NT2/D1 (cell line): ENCODE measurements around the gene AQP12A.

Experiments
- DNase-seq: peaks from one replicate; pipeline ENCODE4 v3.0.0-alpha.2; 2011; ENCODE audit warnings: low read depth, low spot score
- H3K27me3 ChIP-seq: 2 replicates; pipeline ENCODE4 v1.6.0; 2011; ENCODE audit warnings: mild to moderate bottlenecking; ENCODE audit not compliant: insufficient read length, insufficient read depth
- H3K36me3 ChIP-seq: 2 replicates; pipeline ENCODE4 v1.6.1; 2011; ENCODE audit warnings: mild to moderate bottlenecking, low read length, mixed read lengths; ENCODE audit not compliant: insufficient read depth, insufficient read length
- H3K4me1 ChIP-seq: 2 replicates; pipeline ENCODE4 v1.5.1; 2011; ENCODE audit not compliant: insufficient read depth, insufficient read length
- H3K4me3 ChIP-seq: 2 replicates; pipeline ENCODE4 v1.5.1; 2011; ENCODE audit warnings: low read depth; ENCODE audit not compliant: insufficient read length
- H3K9ac ChIP-seq: 2 replicates; pipeline ENCODE4 v1.6.0; 2011; ENCODE audit warnings: low read depth; ENCODE audit not compliant: insufficient read length
- H3K9me3 ChIP-seq: 2 replicates; pipeline ENCODE4 v1.5.1; 2011; ENCODE audit warnings: mild to moderate bottlenecking, low read length; ENCODE audit not compliant: insufficient read depth
- SUZ12 ChIP-seq: IDR thresholded peaks from 2 replicates; pipeline ENCODE4 v1.6.1; 2011; ENCODE audit not compliant: insufficient read length, insufficient read depth; ENCODE audit errors: extremely low read depth
- YY1 ChIP-seq: IDR thresholded peaks from 2 replicates; pipeline ENCODE4 v1.6.1; 2011; ENCODE audit not compliant: insufficient read length, insufficient read depth
- ZNF274 ChIP-seq: IDR thresholded peaks from 2 replicates; pipeline ENCODE4 v1.6.1; 2011; ENCODE audit warnings: mild to moderate bottlenecking, low read depth, low read length

Gene AQP12A

GRCh38 chr2:240722796-240723735 is 31.4 kb downstream of the AQP12A start:
- H3K9me3 ChIP-seq = no peaks in the 10 kb centered on the region; the same call in 1 of the 2 replicates
- no peak overlapping the region for H3K4me3 ChIP-seq
- no peak for DNase-seq
- H3K4me1 ChIP-seq = no peaks in the 10 kb centered on the region
- H3K9ac ChIP-seq = no peak overlapping the region
- TF ChIP-seq YY1 = no peak
- no peak for TF ChIP-seq ZNF274
- TF ChIP-seq SUZ12 = no peak
- peaks cover 3% of the 10 kb centered on the region for H3K36me3 ChIP-seq
- no peaks in the 10 kb centered on the region for H3K27me3 ChIP-seq

GRCh38 chr2:240723851-240724250 is 32.2 kb downstream of the AQP12A start:
- Histone ChIP-seq H3K27me3 (no peaks in the 10 kb centered on the region), H3K4me3 (no peak overlapping the region), H3K9ac (no peak overlapping the region), H3K4me1 (no peaks in the 10 kb centered on the region), H3K36me3 (peaks cover 3% of the 10 kb centered on the region), H3K9me3 (no peaks in the 10 kb centered on the region)
- no peak for DNase-seq
- TF ChIP-seq ZNF274 (no peak), SUZ12 (no peak), YY1 (no peak)

GRCh38 chr2:240724431-240724830 is 32.8 kb downstream of the AQP12A start:
- H3K4me3 ChIP-seq = no peak overlapping the region
- H3K9ac ChIP-seq = no peak overlapping the region
- no peaks in the 10 kb centered on the region for H3K27me3 ChIP-seq
- no peak for TF ChIP-seq ZNF274
- TF ChIP-seq SUZ12 = no peak
- TF ChIP-seq YY1 = no peak
- peaks cover 3% of the 10 kb centered on the region for H3K36me3 ChIP-seq
- DNase-seq = no peak
- no peaks in the 10 kb centered on the region for H3K4me1 ChIP-seq
- H3K9me3 ChIP-seq = no peaks in the 10 kb centered on the region

GRCh38 chr2:240725266-240725665 is 33.6 kb downstream of the AQP12A start:
- H3K36me3 ChIP-seq = peaks cover 3% of the 10 kb centered on the region

GRCh38 chr2:240725671-240726070 is 34.0 kb downstream of the AQP12A start:
- Histone ChIP-seq H3K27me3 (no peaks in the 10 kb centered on the region), H3K4me3 (no peak overlapping the region), H3K36me3 (peaks cover 3% of the 10 kb centered on the region), H3K9ac (no peak overlapping the region), H3K9me3 (no peaks in the 10 kb centered on the region), H3K4me1 (no peaks in the 10 kb centered on the region)
- TF ChIP-seq SUZ12 = no peak
- TF ChIP-seq YY1 = no peak
- no peak for TF ChIP-seq ZNF274
- DNase-seq = no peak

More at GRCh38 chr2:240725266-240725665, 33.6 kb downstream of the AQP12A start:
- Histone ChIP-seq H3K4me1 (no peaks in the 10 kb centered on the region), H3K9ac (no peak overlapping the region), H3K27me3 (no peaks in the 10 kb centered on the region), H3K9me3 (no peaks in the 10 kb centered on the region), H3K4me3 (no peak overlapping the region)
- TF ChIP-seq SUZ12 (no peak), YY1 (no peak), ZNF274 (no peak)
- DNase-seq = no peak

- peaks cover 3% of the 10 kb centered on the region for H3K36me3 ChIP-seq
- no peak for DNase-seq
- no peaks in the 10 kb centered on the region for H3K9me3 ChIP-seq
- H3K27me3 ChIP-seq = no peaks in the 10 kb centered on the region
- no peak overlapping the region for H3K9ac ChIP-seq
- peaks cover 6% of the 10 kb centered on the region for H3K4me1 ChIP-seq
- no peak overlapping the region for H3K4me3 ChIP-seq
- TF ChIP-seq SUZ12 (no peak), YY1 (no peak), ZNF274 (no peak)
These were observed 35.2 kb downstream of the AQP12A start for GRCh38 chr2:240726876-240727275.

- no peaks in the 10 kb centered on the region for H3K9me3 ChIP-seq
- H3K36me3 ChIP-seq = no peaks in the 10 kb centered on the region
- H3K9ac ChIP-seq = no peak overlapping the region
- DNase-seq = no peak
- H3K4me3 ChIP-seq = no peak overlapping the region
- TF ChIP-seq ZNF274 = no peak
- TF ChIP-seq YY1 = no peak
- TF ChIP-seq SUZ12 = no peak
- no peaks in the 10 kb centered on the region for H3K27me3 ChIP-seq
- peaks cover 6% of the 10 kb centered on the region for H3K4me1 ChIP-seq
These were observed 35.8 kb downstream of the AQP12A start for GRCh38 chr2:240727439-240727838.
